ENCODE measurements around the gene CEBPA. TPM values are rescaled to one million over a fixed set of nuclear protein-coding genes. Genes with fewer than 3 reads are reported as not detected.

Gene CEBPA
- total RNA-seq, 2 experiments from 2014 or later: 2.1 to 2.5 TPM

DNA sequence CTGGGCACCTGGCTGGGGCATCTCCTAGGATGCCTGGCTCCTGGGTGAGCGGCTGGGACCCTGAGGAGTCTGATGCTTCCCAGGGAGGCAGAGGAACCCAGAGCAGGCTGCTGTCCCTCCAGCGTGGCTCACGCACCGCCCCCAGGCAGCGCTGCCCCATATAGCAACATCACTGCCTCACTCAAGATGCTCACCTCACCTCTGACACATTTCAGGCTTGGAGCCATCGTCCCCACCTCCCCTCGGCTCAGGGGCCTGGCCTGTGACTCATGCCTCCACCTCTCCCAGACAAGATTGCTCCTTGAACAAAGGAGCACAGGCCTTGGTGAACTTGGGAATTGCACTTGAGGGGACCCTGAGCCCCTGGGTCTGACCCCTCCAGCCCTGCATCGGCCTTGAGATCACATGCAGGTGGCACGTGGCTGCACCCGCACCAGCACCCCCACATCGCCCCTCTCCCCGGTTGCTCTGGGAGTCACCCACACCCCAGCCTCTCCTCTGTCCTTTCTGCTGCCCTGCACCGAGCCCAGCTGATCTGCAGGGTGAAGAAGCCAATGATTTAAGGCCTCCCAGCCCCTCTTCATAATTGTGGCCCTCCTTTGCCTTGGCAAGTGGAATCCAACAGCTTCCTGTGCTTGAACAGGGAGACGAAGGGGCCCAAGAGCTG lies 11.2 kb downstream of the CEBPA start:
- H2AFZ ChIP-seq (ENCODE audit: low read length): no peak overlapping the region
- no peaks in the 10 kb centered on the region for H4K20me1 ChIP-seq (ENCODE audit: insufficient read depth, low read length)
- H3K36me3 ChIP-seq (ENCODE audit: insufficient read depth, low read length): no peaks in the 10 kb centered on the region
- no peak overlapping the region for H3K4me2 ChIP-seq (ENCODE audit: low read length)
- H3K4me3 ChIP-seq (ENCODE audit: low read depth, low read length, poor library complexity, severe bottlenecking): no peak overlapping the region
- CTCF ChIA-PET (ENCODE audit: unreplicated experiment): no interaction called here
- POLR2A ChIA-PET: no interaction called here
- H3K9me3 ChIP-seq (ENCODE audit: low read length): peaks cover 10% of the 10 kb centered on the region; the same call in 1 of the 2 replicates
- H3K4me1 ChIP-seq (ENCODE audit: insufficient read depth, low read length, poor library complexity, severe bottlenecking): no peaks in the 10 kb centered on the region
- no peaks in the 10 kb centered on the region for H3K9me2 ChIP-seq (ENCODE audit: insufficient read depth, low read length)
- no TSS peak for BruUV-seq (replicated peaks)
- H3K27ac ChIP-seq (ENCODE audit: low read depth, low read length, poor library complexity, severe bottlenecking): no peak overlapping the region
- no peaks in the 10 kb centered on the region for H3K79me2 ChIP-seq (ENCODE audit: insufficient read depth, low read depth, low read length)
- intact Hi-C loops (cut with micrococcal nuclease; ENCODE audit: unreplicated experiment): no loop called here
- no peak for DNase-seq (ENCODE audit: low spot score)
- no peak for TF ChIP-seq EZH2phosphoT487 (IDR thresholded peaks at IDR 0.05; ENCODE audit: borderline replicate concordance, low read depth, low read length)
- TF ChIP-seq, protein P1, sequence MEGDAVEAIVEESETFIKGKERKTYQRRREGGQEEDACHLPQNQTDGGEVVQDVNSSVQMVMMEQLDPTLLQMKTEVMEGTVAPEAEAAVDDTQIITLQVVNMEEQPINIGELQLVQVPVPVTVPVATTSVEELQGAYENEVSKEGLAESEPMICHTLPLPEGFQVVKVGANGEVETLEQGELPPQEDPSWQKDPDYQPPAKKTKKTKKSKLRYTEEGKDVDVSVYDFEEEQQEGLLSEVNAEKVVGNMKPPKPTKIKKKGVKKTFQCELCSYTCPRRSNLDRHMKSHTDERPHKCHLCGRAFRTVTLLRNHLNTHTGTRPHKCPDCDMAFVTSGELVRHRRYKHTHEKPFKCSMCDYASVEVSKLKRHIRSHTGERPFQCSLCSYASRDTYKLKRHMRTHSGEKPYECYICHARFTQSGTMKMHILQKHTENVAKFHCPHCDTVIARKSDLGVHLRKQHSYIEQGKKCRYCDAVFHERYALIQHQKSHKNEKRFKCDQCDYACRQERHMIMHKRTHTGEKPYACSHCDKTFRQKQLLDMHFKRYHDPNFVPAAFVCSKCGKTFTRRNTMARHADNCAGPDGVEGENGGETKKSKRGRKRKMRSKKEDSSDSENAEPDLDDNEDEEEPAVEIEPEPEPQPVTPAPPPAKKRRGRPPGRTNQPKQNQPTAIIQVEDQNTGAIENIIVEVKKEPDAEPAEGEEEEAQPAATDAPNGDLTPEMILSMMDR (conservative IDR thresholded peaks at IDR 0.05; ENCODE audit: low read length): no peak

DNA sequence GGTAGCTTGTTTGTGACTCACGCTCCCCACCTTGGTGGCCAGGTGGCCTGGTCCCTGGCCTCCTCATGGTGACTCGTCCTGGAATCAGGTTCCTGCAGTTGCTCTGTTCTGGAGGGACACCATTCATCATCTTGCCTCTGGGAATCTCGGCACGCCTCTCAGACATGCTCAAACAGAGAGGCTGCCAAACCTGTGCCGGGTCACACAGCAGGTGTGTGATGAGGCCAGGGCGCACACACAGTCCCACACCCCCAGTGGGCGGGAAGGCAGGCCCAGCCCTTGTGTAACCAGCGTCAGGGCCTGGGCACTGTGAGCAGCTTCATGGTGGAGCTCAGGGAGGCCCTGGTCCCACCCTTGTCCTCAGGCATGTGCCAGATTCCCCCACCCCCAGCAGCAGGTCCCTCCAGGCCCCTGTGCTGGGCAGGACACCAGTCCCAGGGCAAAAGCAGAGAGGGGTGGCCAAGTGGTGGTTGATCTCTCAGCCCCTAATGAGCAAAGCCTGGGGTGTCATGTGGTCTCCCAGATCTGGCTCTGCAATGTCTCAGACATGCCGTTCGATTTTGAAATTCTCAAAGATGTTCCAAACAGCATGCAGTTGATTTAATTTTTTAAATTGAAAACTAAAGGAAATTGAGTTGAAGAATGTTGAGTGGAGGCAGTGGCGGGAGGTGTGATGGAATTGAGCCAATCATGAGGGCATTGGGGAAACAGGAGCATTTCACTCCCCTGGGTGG lies 12.1 kb downstream of the CEBPA start:
- Histone ChIP-seq H2AFZ (ENCODE audit: low read length) (no peak overlapping the region), H3K79me2 (ENCODE audit: insufficient read depth, low read depth, low read length) (no peaks in the 10 kb centered on the region), H3K36me3 (ENCODE audit: insufficient read depth, low read length) (no peaks in the 10 kb centered on the region), H3K4me2 (ENCODE audit: low read length) (no peak overlapping the region), H3K4me3 (ENCODE audit: low read depth, low read length, poor library complexity, severe bottlenecking) (no peak overlapping the region), H3K27ac (ENCODE audit: low read depth, low read length, poor library complexity, severe bottlenecking) (no peak overlapping the region), H3K4me1 (ENCODE audit: insufficient read depth, low read length, poor library complexity, severe bottlenecking) (no peaks in the 10 kb centered on the region), H4K20me1 (ENCODE audit: insufficient read depth, low read length) (no peaks in the 10 kb centered on the region), H3K9me2 (ENCODE audit: insufficient read depth, low read length) (no peaks in the 10 kb centered on the region), H3K9me3 (ENCODE audit: low read length) (peaks cover 10% of the 10 kb centered on the region; the same call in 1 of the 2 replicates)
- no peak for TF ChIP-seq EZH2phosphoT487 (IDR thresholded peaks at IDR 0.05; ENCODE audit: borderline replicate concordance, low read depth, low read length)
- TF ChIP-seq, protein P1 (conservative IDR thresholded peaks at IDR 0.05; ENCODE audit: low read length): no peak
- BruUV-seq (replicated peaks): no TSS peak
- no peak for DNase-seq (ENCODE audit: low spot score)
- ChIA-PET POLR2A (no interaction called here), CTCF (ENCODE audit: unreplicated experiment) (no interaction called here)
- intact Hi-C loops (cut with micrococcal nuclease; ENCODE audit: unreplicated experiment): no loop called here

DNA sequence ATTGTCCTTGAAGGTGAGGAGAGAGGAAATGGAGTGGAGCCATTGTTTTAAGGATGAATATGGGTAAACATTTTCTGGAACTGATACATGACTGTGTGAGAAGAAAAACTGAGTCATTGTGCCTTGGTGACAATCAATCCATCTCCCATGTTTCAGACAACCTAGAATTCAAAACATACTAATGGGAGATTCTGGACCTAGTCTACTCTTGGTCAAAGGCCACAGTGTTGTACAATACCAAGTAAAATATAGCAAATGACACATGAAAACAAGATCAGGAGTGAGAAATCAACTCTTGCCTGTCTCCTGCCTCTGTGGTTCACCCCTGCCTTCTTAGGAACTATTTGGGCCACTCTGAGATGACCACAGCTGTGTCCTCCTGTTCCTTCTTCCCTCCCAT lies 13.1 kb downstream of the CEBPA start:
- DNase-seq (ENCODE audit: low spot score): no peak
- Histone ChIP-seq H3K79me2 (ENCODE audit: insufficient read depth, low read depth, low read length) (no peaks in the 10 kb centered on the region), H3K4me1 (ENCODE audit: insufficient read depth, low read length, poor library complexity, severe bottlenecking) (no peaks in the 10 kb centered on the region), H4K20me1 (ENCODE audit: insufficient read depth, low read length) (no peaks in the 10 kb centered on the region), H3K27ac (ENCODE audit: low read depth, low read length, poor library complexity, severe bottlenecking) (no peak overlapping the region), H3K36me3 (ENCODE audit: insufficient read depth, low read length) (no peaks in the 10 kb centered on the region), H3K9me3 (ENCODE audit: low read length) (peaks cover 10% of the 10 kb centered on the region; the same call in 1 of the 2 replicates), H3K4me2 (ENCODE audit: low read length) (no peak overlapping the region), H3K9me2 (ENCODE audit: insufficient read depth, low read length) (no peaks in the 10 kb centered on the region), H2AFZ (ENCODE audit: low read length) (no peak overlapping the region), H3K4me3 (ENCODE audit: low read depth, low read length, poor library complexity, severe bottlenecking) (no peak overlapping the region)
- CTCF ChIA-PET (ENCODE audit: unreplicated experiment): no interaction called here
- no TSS peak for BruUV-seq (replicated peaks)
- POLR2A ChIA-PET: no interaction called here
- TF ChIP-seq, protein P1 (conservative IDR thresholded peaks at IDR 0.05; ENCODE audit: low read length): no peak
- TF ChIP-seq EZH2phosphoT487 (IDR thresholded peaks at IDR 0.05; ENCODE audit: borderline replicate concordance, low read depth, low read length): no peak
- intact Hi-C loops (cut with micrococcal nuclease; ENCODE audit: unreplicated experiment): no loop called here

Data from OCI-LY7 (cell line).